Suppressor macrophage (primary cell): ENCODE measurements around the gene PRRT3.
"Not testable (repeated sequence)": the region's sequence is repeated elsewhere in the genome, so short reads cannot be mapped to it uniquely, and the experiment has no call there.

Experiments
- DNase-seq, 4 experiments: peaks; one replicate each; pipeline ENCODE4 v3.0.0-alpha.2; 2020 to 2022

Gene PRRT3

GRCh38 chr3:9897408-9898372 is 54.5 kb downstream of the PRRT3 start:
- no peak for DNase-seq

- DNase-seq = not testable (repeated sequence)
Observed at GRCh38 chr3:9896755-9897407, 55.3 kb downstream of the PRRT3 start.

- not testable (repeated sequence) for DNase-seq
Observed at GRCh38 chr3:9895715-9896114, 56.5 kb downstream of the PRRT3 start.
